GM23338 (cell line): ENCODE data around the gene IER2. TPM values are rescaled to one million over a fixed set of nuclear protein-coding genes. Genes with fewer than 3 reads are reported as not detected.

ENCODE experiments used
- ATAC-seq: fragments of 200-7000 bp; cut with Tn5 transposase; 3 replicates; pipeline ENCODE4 v1.9.1; 2020
- DNase-seq: peaks from one replicate; pipeline ENCODE4 v3.0.0-alpha.2; 2015; ENCODE audit warnings: low spot score
- H2AFZ ChIP-seq: fragments of 200-600 bp; sonication (generic); 2 replicates; pipeline ENCODE4 v1.8.0; 2016; ENCODE audit warnings: antibody characterized with exemption, mild to moderate bottlenecking, moderate library complexity
- H3F3A ChIP-seq: fragments of 200-600 bp; sonication (generic); replicated peaks from 2 replicates; pipeline ENCODE4 v1.8.0; 2017; ENCODE audit warnings: antibody characterized with exemption, mixed run types, low read depth
- H3K27ac ChIP-seq: fragments of 200-600 bp; sonication (generic); 2 replicates; pipeline ENCODE4 v1.6.1; 2016; ENCODE audit warnings: low read depth
- H3K27me3 ChIP-seq: fragments of 200-600 bp; sonication (generic); 2 replicates; pipeline ENCODE4 v1.8.0; 2016; ENCODE audit warnings: mild to moderate bottlenecking, mixed run types, moderate library complexity; ENCODE audit not compliant: insufficient read depth
- H3K36me3 ChIP-seq: fragments of 200-600 bp; sonication (generic); 2 replicates; pipeline ENCODE4 v1.8.0; 2016; ENCODE audit warnings: mild to moderate bottlenecking; ENCODE audit not compliant: insufficient read depth
- H3K4me1 ChIP-seq: fragments of 200-600 bp; sonication (generic); 2 replicates; pipeline ENCODE4 v1.8.0; 2016; ENCODE audit warnings: mild to moderate bottlenecking, moderate library complexity; ENCODE audit not compliant: insufficient read depth
- H3K4me2 ChIP-seq: fragments of 200-600 bp; sonication (generic); 2 replicates; pipeline ENCODE4 v1.7.1; 2017; ENCODE audit warnings: mixed run types
- H3K4me3 ChIP-seq: fragments of 200-600 bp; sonication (generic); 2 replicates; pipeline ENCODE4 v1.6.1; 2016; ENCODE audit warnings: mixed run types
- H3K79me2 ChIP-seq: fragments of 200-600 bp; sonication (generic); replicated peaks from 2 replicates; pipeline ENCODE4 v1.8.0; 2017; ENCODE audit warnings: mild to moderate bottlenecking; ENCODE audit not compliant: insufficient read depth
- H3K9me2 ChIP-seq: fragments of 200-600 bp; sonication (generic); 2 replicates; pipeline ENCODE4 v1.8.0; 2017; ENCODE audit not compliant: insufficient read depth
- H4K20me1 ChIP-seq: fragments of 200-600 bp; sonication (generic); replicated peaks from 2 replicates; pipeline ENCODE4 v1.8.0; 2017; ENCODE audit warnings: mild to moderate bottlenecking; ENCODE audit not compliant: insufficient read depth
- H3K27ac Mint-ChIP-seq: 2 replicates; pipeline ENCODE4 v1.8.0; 2020; ENCODE audit warnings: inconsistent platforms, mild to moderate bottlenecking, moderate library complexity, mixed read lengths
- H3K27me3 Mint-ChIP-seq: 3 replicates; pipeline ENCODE4 v1.8.0; 2022; ENCODE audit warnings: low read depth, mild to moderate bottlenecking, moderate library complexity, mixed read lengths, inconsistent platforms; ENCODE audit not compliant: insufficient read depth, poor library complexity
- H3K36me3 Mint-ChIP-seq: 3 replicates; pipeline ENCODE4 v1.8.0; 2021; ENCODE audit warnings: low read depth, mild to moderate bottlenecking, inconsistent platforms, moderate library complexity, mixed read lengths
- H3K4me1 Mint-ChIP-seq: 3 replicates; pipeline ENCODE4 v1.8.0; 2020; ENCODE audit warnings: mild to moderate bottlenecking, inconsistent platforms, mixed read lengths
- H3K4me3 Mint-ChIP-seq: 3 replicates; pipeline ENCODE4 v1.8.0; 2021; ENCODE audit warnings: moderate library complexity, mild to moderate bottlenecking, inconsistent platforms, mixed read lengths
- H3K9me3 Mint-ChIP-seq: 3 replicates; pipeline ENCODE4 v1.8.0; 2020; ENCODE audit warnings: moderate library complexity, mild to moderate bottlenecking, inconsistent platforms, mixed read lengths
- CREB1 ChIP-seq: fragments of 250-450 bp; sonication (Bioruptor Pico); IDR thresholded peaks from 2 replicates; pipeline ENCODE4 v1.5.0; 2020; ENCODE audit warnings: low read depth, mild to moderate bottlenecking, moderate library complexity
- ETS1 ChIP-seq: IDR thresholded peaks from 2 replicates; pipeline ENCODE4 v1.6.1; 2016; ENCODE audit warnings: antibody characterized with exemption
- EZH2 ChIP-seq: fragments of 200-600 bp; sonication (generic); IDR thresholded peaks from one replicate; pipeline ENCODE4 v1.8.0; 2017; ENCODE audit warnings: antibody characterized with exemption, mild to moderate bottlenecking, low read depth; ENCODE audit not compliant: unreplicated experiment
- REST ChIP-seq: IDR thresholded peaks from one replicate; pipeline ENCODE4 v1.6.1; 2018; ENCODE audit warnings: antibody characterized with exemption; ENCODE audit not compliant: unreplicated experiment
- STAT1 ChIP-seq: IDR thresholded peaks from one replicate; pipeline ENCODE4 v1.6.1; 2016; ENCODE audit warnings: antibody characterized with exemption; ENCODE audit not compliant: unreplicated experiment
- ZNF114 ChIP-seq: fragments of 250-450 bp; sonication (Bioruptor Pico); IDR thresholded peaks from 2 replicates; pipeline ENCODE4 v1.5.0; 2020; ENCODE audit warnings: mild to moderate bottlenecking, moderate library complexity
- ZNF331 ChIP-seq: fragments of 250-450 bp; sonication (Bioruptor Pico); IDR thresholded peaks from 2 replicates; pipeline ENCODE4 v1.5.0; 2020; ENCODE audit warnings: low read depth, mild to moderate bottlenecking, moderate library complexity
- ZNF462 ChIP-seq: fragments of 250-450 bp; sonication (Bioruptor Pico); IDR thresholded peaks from 2 replicates; pipeline ENCODE4 v1.5.0; 2020; ENCODE audit warnings: mild to moderate bottlenecking, moderate library complexity
- polyA plus RNA-seq: library from polyadenylated mRNA; unstranded; fragments of >200 nt; fragmentation: Nextera tagmentation; extraction: Ambion mirVana; gene quantifications from 2 replicates; pipeline ENCODE4 v1.2.1, GENCODE V29; 2016
- total RNA-seq: library from RNA; depleted of rRNA; stranded (reverse); fragments of >200 nt; shearing (Covaris generic); gene quantifications from 2 replicates; pipeline ENCODE4 v1.2.3, GENCODE V29; 2014

IER2 gene
- total and polyA plus RNA-seq, 2 experiments from 2014 or later, result 124 to 191 TPM

- H3K27ac Mint-ChIP-seq, result no peak overlapping the region
- no peaks in the 10 kb centered on the region for H3F3A ChIP-seq
- peaks cover 3% of the 10 kb centered on the region; the same call in 2 of the 3 replicates for H3K4me1 Mint-ChIP-seq
- peaks cover 65% of the 10 kb centered on the region for H3K79me2 ChIP-seq
- peaks cover 53% of the 10 kb centered on the region for H3K36me3 Mint-ChIP-seq
- DNase-seq (no peak), ATAC-seq (no peak; the same call in 2 of the 3 replicates)
- H3K4me1 ChIP-seq, result no peaks in the 10 kb centered on the region
- H3K9me2 ChIP-seq, result no peaks in the 10 kb centered on the region
- no peak overlapping the region for H3K4me2 ChIP-seq
- peaks cover 59% of the 10 kb centered on the region for H4K20me1 ChIP-seq
- H3K4me3 ChIP-seq, result no peak overlapping the region
- no peaks in the 10 kb centered on the region for H3K27me3 ChIP-seq
- TF ChIP-seq ZNF114 (no peak), EZH2 (no peak), STAT1 (no peak), CREB1 (CRISPR knock-in tag) (no peak), ZNF331 (CRISPR knock-in tag) (no peak), ZNF462 (no peak), ETS1 (no peak), REST (no peak)
- no peaks in the 10 kb centered on the region for H3K9me3 Mint-ChIP-seq
- no peak overlapping the region for H3K4me3 Mint-ChIP-seq
- peaks cover 5% of the 10 kb centered on the region; the same call in 1 of the 2 replicates for H3K36me3 ChIP-seq
- no peak overlapping the region for H2AFZ ChIP-seq
- 0 out of 2 replicates have a peak overlapping the region, but pooled peaks have one; percentile 66 for H3K27ac ChIP-seq
- H3K27me3 Mint-ChIP-seq, result peaks cover 14% of the 10 kb centered on the region
These were observed 16.9 kb upstream of the IER2 start for GRCh38 chr19:13133241-13133870.
